Measurements from ENCODE around the gene IKBKG.
"Not testable (repeated sequence)": the region's sequence is repeated elsewhere in the genome, so short reads cannot be mapped to it uniquely, and the experiment has no call there.

Gene IKBKG

DNA sequence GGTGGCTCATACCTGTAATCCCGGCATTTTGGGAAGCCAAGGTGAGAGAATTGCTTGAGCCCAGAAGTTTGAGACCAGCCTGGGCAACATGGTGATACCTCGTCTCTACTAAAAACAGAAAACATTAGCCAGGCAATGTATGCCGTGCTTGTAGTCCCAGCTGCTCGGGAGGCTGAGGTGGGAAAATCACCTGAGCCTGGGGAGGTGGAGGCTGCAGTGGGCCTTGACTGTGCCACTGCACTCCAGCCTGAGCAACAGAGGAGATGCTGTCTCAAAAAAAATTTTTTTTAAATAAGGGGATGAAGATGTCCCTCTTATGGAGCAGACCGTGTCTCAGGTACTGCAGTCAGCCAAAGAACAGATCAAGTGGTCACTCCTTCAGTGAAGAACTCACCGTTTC, 58.1 kb downstream of the IKBKG start:
- no peak for DNase-seq (ENCODE audit: low spot score)

DNA sequence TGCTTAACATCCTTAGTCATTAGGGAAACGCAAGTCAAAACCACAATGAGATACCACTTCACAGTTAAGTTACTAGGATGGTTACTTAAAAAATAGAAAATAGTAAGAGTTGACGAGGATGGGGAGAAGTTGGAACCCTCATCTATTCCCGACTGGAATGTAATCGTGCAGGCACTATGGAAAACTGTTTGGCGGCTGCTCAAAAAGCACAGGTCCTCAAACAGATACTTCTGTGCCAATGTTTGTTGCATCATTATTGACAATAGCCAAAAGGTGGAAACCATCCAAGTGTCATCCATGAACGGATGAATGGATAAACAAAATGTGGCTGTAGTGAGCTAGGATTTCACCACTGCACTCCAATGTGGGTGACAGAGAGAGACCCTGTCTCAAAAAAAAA, 60.0 kb downstream of the IKBKG start:
- DNase-seq (ENCODE audit: low spot score), result no peak

DNA sequence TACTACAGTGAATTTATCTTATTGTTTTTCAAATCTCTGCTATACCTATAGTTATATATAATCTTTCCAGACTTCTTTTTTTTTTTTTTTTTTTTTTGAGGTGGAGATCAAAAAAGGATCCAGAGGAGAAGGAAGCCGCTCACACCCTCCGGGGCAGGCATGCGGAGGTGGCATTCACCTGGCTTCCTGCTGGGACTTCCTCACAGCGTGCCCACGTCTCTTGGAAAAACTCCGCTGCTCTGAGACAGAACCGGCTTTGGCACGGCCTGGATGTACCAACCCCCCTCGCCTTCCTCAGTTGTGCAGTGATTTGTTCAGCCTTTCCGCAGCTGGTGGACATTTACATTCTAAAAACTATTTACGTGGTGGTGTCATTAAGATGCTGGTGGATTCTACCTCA, 60.6 kb downstream of the IKBKG start:
- not testable (repeated sequence) for DNase-seq (ENCODE audit: low spot score)

DNA sequence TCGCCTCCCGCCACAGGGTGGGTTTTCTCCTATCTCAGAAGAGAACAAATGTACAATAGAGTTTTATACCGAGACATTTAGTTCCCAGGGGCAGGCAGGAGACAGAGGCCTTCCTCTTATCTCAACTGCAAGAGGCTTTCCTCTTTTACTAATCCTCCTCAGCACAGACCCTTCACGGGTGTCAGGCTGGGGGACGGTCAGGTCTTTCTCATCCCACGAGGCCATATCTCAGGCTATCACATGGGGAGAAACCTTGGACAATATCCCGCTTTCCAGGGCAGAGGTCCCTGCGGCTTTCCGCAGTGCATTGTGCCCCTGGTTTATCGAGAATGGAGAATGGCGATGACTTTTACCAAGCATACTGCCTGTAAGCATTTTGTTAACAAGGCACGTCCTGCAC, 61.4 kb downstream of the IKBKG start:
- DNase-seq (ENCODE audit: low spot score), result not testable (repeated sequence)

DNA sequence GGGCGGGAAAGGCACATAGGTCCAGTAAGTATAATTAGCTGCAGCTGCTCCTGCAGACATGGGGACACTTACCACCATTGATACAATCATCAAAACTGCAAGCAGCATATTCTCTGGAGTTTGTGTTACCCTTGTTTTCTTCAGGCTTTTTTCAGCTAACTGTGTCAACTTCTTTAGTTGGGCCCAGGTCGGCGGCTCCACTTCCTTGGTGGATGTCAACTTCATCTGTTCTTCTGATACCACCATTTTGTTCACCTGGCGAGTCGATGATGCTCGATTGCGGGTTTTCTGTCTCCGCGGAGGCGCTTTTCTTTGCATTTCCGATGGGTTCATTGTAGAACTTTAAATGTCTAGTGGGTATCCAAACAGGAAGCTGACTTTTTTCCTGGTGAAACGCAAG, 63.7 kb downstream of the IKBKG start:
- not testable (repeated sequence) for DNase-seq (ENCODE audit: low spot score)

DNA sequence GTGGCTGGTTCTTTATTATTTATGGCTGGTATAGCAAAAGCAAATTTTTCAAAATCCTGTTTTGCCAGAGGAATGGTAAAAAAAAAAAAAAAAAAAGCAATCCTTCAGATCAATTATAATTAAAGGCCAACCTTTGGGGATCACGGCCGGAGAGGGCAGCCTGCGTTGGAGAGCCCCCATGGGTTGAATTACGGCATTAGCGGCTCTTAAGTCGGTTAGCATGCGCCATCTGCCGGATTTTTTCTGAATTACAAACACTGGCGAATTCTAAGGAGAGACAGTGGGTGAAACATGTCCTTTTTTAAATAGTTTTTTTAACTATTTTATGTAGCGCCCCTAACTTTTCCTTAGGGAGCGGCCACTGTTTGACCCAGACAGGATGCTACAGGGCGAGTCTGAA, 66.2 kb downstream of the IKBKG start:
- DNase-seq (ENCODE audit: low spot score), result not testable (repeated sequence)

Measured in COLO829 (cell line).